A549 treated with Mapracorat at 1 μM for 4 hours (cell line): ENCODE data around the gene CA5B. TPM values are rescaled to one million over a fixed set of nuclear protein-coding genes. Genes with fewer than 3 reads are reported as not detected.

Source experiments
- total RNA-seq: library from RNA; stranded (reverse); fragments of 200-300 nt; extraction: Qiagen RNA extraction; gene quantifications from 5 replicates; pipeline ENCODE4 v1.2.3, GENCODE V29; 2022

The CA5B gene, protein sequence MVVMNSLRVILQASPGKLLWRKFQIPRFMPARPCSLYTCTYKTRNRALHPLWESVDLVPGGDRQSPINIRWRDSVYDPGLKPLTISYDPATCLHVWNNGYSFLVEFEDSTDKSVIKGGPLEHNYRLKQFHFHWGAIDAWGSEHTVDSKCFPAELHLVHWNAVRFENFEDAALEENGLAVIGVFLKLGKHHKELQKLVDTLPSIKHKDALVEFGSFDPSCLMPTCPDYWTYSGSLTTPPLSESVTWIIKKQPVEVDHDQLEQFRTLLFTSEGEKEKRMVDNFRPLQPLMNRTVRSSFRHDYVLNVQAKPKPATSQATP
- 2.4 to 2.7 TPM (median 2.5 TPM) in 5 replicates for total RNA-seq

DNA sequence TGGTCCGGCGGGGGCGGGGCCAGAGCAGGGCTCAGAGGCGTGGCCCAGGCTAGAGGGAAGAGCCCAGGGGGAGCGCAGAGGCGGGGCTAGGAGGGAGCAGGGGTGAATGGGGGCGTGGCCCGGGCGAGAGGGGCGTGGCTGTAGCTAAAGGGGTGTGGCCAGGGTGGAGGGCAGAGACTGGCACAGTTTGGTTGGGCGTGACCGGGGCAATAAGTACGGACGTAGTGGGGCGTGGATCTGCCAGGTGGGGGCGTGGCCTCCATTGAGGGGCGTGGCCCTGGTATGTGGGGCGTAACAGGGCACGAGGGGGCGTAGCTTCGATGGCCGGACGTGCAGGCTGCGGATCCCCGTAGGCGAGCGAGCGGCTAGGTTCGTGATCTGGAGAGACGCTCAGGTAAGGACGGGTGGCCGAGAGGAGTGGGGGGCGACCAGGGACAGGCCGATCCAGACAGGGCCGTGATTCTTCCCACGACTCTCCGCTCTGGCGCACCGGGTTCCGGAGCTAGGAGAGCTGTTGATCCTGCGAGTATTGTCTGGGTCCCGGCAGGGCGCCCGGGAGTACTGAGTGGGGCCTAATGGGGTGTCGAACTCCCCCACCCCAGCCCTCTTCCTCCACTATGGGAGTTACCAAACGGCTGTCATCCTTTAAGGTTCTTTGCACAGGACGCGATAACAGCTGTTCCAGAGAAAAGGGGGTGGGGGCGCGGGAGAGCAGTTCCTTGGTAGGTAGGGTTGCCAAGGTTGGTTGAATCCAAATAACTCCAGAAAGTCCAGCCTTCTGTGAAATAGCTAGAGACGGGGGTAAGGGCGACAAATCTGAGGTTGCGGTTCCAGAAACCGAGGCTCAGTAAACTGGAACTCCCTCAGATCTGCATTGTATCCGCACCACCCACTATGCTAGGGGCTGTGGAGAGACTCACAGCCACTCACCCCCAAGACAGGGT is at the start of gene CA5B:
Gene CA5B, plus strand, starts transcription at position 312 of the 944 bp plus-strand sequence. CDS start 11,754 bp downstream, outside the sequence.

DNA sequence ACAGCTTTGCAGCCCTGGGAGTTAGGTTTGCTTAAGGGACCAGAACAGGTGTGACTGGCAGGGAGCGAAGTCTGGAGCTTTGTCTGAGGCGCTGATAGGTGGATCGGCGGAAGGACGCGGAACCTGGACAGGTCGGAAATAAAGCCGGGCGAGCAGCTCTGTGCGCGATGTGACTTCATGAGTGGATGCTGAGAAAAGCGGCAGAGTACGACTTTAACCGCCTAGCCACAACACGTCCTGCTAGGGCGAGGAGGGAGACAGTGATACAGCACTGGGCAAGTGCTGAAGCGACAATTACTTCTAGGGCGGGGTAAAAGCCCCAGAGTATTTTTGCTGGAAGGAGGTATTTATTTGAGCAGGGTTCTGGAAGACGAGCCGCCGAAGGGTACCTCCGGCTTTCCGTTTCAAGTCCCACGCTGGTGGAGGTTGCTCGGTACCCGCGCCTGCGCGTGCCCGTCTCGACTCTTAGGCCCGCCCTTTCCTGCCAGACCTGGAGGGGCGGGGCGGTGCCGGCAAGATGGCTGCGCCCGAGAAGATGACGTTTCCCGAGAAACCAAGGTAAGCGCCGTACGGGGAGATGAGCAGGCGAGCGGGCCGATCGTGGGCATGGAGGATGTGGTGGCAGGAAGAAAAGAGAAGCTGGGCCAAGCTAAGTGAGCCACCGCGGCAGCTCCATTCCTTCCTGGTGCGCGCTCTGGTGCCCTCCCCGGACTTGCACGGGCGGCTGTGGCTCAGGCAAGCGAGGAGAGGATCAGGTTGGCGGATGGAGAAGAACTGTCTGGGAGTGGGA is 52.1 kb downstream of the CA5B start, which contains the start of gene ZRSR2:
Gene ZRSR2, plus strand, starts transcription at position 506 of the 790 bp plus-strand sequence. Its CDS starts 12 bp downstream, at position 518.

Other genes with a start within 250 kb of the CA5B start
- gene PIR, start 244.9 kb upstream of the CA5B start, total RNA-seq: 51.4 to 54.5 TPM (median 52.4 TPM) in 5 replicates
- not detected in 5 replicates for gene BMX, start 237.5 kb upstream of the CA5B start, total RNA-seq
- gene ACE2, start 137.3 kb upstream of the CA5B start, total RNA-seq: 0.05 TPM in 1 of 5 replicates, not detected in the others
- 0.73 to 1.2 TPM (median 0.93 TPM) in 5 replicates for gene CLTRN, start 73.5 kb upstream of the CA5B start, total RNA-seq
- gene ZRSR2, start 52.2 kb downstream of the CA5B start, total RNA-seq: 9.7 to 15.2 TPM (median 11.2 TPM) in 5 replicates
- gene AP1S2, start 116.5 kb downstream of the CA5B start, total RNA-seq: 15.0 to 18.7 TPM (median 17.0 TPM) in 5 replicates